Amniotic stem cell (primary cell): ENCODE measurements around the gene FOXO3B.
"Not testable (repeated sequence)": the region's sequence is repeated elsewhere in the genome, so short reads cannot be mapped to it uniquely, and the experiment has no call there.

Experiments used
- DNase-seq: peaks from one replicate; lab custom pipeline; 2025; lab: John Stamatoyannopoulos, UW

FOXO3B gene

DNA sequence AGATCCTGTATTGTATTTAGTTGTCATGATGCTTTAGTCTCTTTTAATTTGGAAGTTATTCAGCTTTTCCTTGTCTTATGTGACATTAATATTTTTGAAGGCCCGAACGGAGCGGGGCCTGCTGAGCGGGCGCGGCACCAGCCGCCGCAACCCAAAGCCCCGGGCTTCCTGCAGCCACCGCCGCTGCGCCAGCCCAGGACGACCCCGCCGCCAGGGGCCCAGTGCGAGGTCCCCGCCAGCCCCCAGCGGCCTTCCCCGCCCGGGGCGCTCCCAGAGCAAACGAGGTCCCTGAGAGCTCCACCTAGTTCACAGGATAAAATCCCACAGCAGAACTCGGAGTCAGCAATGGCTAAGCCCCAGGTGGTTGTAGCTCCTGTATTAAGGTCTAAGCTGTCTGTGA is 32.0 kb downstream of the FOXO3B start:
- DNase-seq = not testable (repeated sequence)

DNA sequence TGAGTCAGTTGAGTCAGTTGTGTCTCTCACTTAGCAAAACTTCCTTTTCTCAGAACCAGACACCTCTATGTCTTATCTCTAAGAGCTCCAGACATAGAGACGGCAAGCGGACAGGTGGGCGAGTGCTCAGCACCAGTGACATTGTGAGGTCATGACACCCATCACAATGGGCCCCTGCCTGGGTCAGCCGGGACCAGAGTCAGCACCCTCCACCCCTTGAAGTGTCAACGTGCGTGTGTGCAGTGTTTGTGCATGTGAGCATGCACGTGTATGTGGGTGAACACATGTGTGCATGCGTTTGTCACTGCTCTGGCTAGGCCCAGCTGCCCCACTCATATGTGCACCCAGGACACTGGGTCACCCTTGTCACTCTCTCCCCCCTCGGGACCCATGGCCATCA is 37.8 kb downstream of the FOXO3B start, which contains the start of gene TBC1D28:
TBC1D28 (minus strand) TSS at position 101 of the 400 bp plus-strand sequence. CDS start 3,039 bp downstream, outside the sequence.
- not testable (repeated sequence) for DNase-seq

DNA sequence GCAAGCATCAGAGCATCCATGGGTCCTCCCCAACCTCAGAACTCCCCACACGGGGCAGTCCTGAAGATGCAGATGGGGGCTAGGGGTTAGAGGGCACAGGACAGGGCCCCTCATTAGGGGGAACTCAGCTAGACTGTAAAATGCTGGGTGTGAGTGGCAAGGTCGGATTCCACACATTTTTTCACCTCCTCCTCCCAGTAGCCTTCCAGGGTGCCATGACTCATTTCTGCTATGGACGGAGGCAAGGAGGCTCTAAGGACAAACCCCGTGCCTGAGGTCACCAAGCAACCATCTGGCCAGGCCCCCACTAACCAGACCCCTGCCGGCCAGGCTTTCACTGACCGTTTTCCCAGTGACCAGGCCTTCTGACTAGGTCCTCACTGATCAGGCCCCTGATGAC is 39.0 kb downstream of the FOXO3B start:
- DNase-seq = not testable (repeated sequence)

DNA sequence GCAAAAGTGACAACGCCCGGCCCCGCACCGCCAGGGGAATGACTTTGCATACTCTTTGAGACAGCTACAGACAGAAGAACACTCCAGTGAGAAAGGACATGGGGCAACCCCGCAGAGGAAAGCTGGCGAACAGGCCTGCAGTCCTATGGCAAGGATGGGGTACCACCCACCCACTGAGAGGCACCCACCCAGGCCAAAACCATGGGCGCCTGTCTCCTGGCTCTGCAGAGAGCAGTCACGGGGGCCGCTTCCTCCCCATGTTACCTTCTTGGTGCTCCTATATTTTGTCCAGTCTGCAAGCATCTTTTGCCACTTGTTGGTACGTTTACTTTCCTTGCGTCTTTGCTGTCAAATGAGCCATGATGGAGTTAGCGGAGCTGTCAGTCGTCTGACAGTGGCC is 43.8 kb downstream of the FOXO3B start:
- not testable (repeated sequence) for DNase-seq

DNA sequence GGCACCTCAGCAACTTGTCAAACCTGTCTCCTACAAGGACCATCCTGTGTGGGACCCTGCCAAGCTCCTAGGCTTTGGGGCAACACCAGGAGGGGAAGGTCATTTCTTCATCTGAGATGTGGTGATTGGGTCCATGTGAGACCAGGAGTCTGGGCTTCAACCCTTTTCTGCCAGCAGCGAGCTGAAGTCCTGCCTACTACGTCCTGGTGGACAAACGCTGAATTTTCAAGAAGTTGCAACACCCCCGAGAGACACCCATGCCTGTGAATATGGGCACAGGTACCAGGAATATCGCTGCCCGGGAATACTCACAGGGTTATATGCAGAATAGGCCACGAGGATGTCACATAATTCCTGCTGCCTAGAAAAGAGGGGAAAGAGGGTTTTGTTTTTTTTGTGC is 45.9 kb downstream of the FOXO3B start:
- DNase-seq = not testable (repeated sequence)

DNA sequence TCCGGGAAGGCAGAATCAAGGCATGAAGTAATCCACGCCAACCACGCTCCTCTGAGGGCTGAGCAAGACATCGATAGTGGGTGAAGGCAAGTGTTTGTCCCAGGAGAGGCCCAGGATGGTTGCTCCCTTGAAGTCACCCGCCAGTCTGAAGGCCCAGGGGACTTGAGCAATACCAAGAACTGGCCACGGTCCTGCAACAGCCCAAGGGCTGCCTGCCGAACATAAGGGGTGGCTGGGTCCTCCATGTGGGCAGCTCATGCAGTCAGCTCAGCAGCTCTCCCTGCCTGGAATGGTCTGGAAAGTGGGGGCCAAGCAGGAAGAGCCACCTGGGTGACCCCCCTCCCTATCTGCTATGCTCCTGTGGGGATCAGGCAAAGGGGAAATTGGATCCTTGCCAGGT is 46.3 kb downstream of the FOXO3B start:
- not testable (repeated sequence) for DNase-seq

DNA sequence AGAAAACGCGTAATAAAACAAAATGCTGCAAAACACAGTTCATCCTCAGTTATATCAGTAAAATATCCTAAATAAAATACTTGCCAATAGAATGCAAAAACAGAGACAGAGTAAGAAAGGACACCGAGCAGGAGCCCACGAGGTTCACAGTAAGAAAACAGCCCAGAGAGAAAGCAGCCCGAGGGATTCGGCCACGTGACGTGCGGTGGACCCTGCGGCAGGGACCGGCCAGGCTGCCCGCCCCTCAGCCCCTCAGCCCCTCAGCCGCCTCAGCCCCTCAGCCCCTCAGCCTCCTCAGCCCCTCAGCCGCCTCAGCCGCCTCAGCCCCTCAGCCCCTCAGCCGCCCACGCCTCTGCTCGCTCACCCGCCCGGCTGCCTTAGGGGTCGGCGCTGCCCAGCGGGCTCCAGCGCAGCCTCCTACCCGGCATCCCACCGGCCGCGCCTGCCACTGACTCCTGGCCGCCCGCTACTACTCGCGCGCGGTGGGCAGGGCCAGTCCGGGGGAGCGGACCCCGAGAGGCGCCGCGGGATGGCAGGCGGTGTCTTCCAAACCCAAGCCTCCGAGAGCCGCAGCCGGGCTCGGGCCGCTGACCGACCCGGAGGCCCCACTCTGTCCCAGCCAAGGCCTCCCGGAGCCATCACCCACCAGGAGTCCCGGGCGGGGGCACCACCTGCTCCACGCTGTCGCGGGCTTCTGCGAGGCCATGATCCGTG is 47.4 kb downstream of the FOXO3B start:
- not testable (repeated sequence) for DNase-seq
